Neuronal stem cell (in vitro differentiated cells): ENCODE data around the gene TMEM98.

Source experiments
- DNase-seq: peaks from one replicate; pipeline ENCODE4 v3.0.0-alpha.2; 2013; ENCODE audit warnings: low spot score
- H2AFZ ChIP-seq: one replicate; pipeline ENCODE4 v1.6.1; 2013; ENCODE audit warnings: mild to moderate bottlenecking, low read length, inconsistent platforms
- H2AK5ac ChIP-seq: 2 replicates; pipeline ENCODE4 v1.6.1; 2013; ENCODE audit warnings: low read depth, mild to moderate bottlenecking, inconsistent platforms, low read length, moderate library complexity, mixed read lengths
- H2BK120ac ChIP-seq: 2 replicates; pipeline ENCODE4 v1.6.1; 2013; ENCODE audit warnings: low read depth, mild to moderate bottlenecking, inconsistent platforms, low read length, moderate library complexity, mixed read lengths
- H2BK12ac ChIP-seq: one replicate; pipeline ENCODE4 v1.6.1; 2013; ENCODE audit warnings: low read length, inconsistent platforms
- H2BK15ac ChIP-seq: 2 replicates; pipeline ENCODE4 v1.6.1; 2013; ENCODE audit warnings: mild to moderate bottlenecking, low read length, inconsistent platforms, mixed read lengths
- H2BK5ac ChIP-seq: one replicate; pipeline ENCODE4 v1.6.1; 2013; ENCODE audit warnings: inconsistent platforms, mild to moderate bottlenecking, low read length, moderate library complexity
- H3K14ac ChIP-seq: one replicate; pipeline ENCODE4 v1.6.1; 2013; ENCODE audit warnings: low read length, inconsistent platforms
- H3K18ac ChIP-seq: 2 replicates; pipeline ENCODE4 v1.6.1; 2013; ENCODE audit warnings: low read length, inconsistent platforms
- H3K23ac ChIP-seq: 2 replicates; pipeline ENCODE4 v1.6.1; 2013; ENCODE audit warnings: low read depth, mild to moderate bottlenecking, mixed read lengths, low read length, inconsistent platforms; ENCODE audit not compliant: poor library complexity
- H3K27ac ChIP-seq: replicated peaks from 3 replicates; pipeline ENCODE4 v1.5.1; 2013; ENCODE audit warnings: low read length, inconsistent platforms
- H3K27me3 ChIP-seq, 3 experiments: 2 replicates each; pipeline ENCODE4 v1.6.1; 2013; ENCODE audit warnings: low read length in 3 of 3, mild to moderate bottlenecking in 2 of 3, inconsistent platforms in 1 of 3, low read depth in 1 of 3, mixed read lengths in 1 of 3, moderate library complexity in 1 of 3; ENCODE audit not compliant: control insufficient read depth in 3 of 3, insufficient read depth in 3 of 3
- H3K36me3 ChIP-seq, 2 donors: replicated peaks in 1 of 2; 2 replicates each; pipeline ENCODE4 v1.6.1; 2013; ENCODE audit warnings: low read length in 2 of 2; ENCODE audit not compliant: control insufficient read depth in 2 of 2, insufficient read depth in 2 of 2
- H3K4ac ChIP-seq: 2 replicates; pipeline ENCODE4 v1.6.1; 2013; ENCODE audit warnings: inconsistent platforms, mild to moderate bottlenecking, low read length, moderate library complexity
- H3K4me1 ChIP-seq, 2 donors: 1 replicate in 1 of 2; 2 replicates in 1 of 2; pipeline ENCODE4 v1.6.1; 2013; ENCODE audit warnings: low read length in 2 of 2, low read depth in 1 of 2; ENCODE audit not compliant: control insufficient read depth in 2 of 2, insufficient read depth in 1 of 2
- H3K4me2 ChIP-seq: one replicate; pipeline ENCODE4 v1.6.1; 2013; ENCODE audit warnings: mild to moderate bottlenecking, low read length, inconsistent platforms; ENCODE audit not compliant: insufficient read depth, poor library complexity, severe bottlenecking
- H3K4me3 ChIP-seq, 2 donors: 2 replicates each; pipeline ENCODE4 v1.5.1; 2013; ENCODE audit warnings: low read length in 2 of 2, mild to moderate bottlenecking in 2 of 2, inconsistent platforms in 1 of 2, moderate library complexity in 1 of 2
- H3K79me1 ChIP-seq: one replicate; pipeline ENCODE4 v1.6.1; 2013; ENCODE audit warnings: low read depth, mild to moderate bottlenecking, inconsistent platforms, low read length, moderate library complexity
- H3K9ac ChIP-seq: one replicate; pipeline ENCODE4 v1.6.1; 2013; ENCODE audit warnings: mild to moderate bottlenecking, low read depth, low read length, inconsistent platforms; ENCODE audit not compliant: poor library complexity
- H3K9me3 ChIP-seq, 2 donors: replicated peaks in 1 of 2; 2 replicates each; pipeline versions ENCODE3 to v1.6.1; 2013; ENCODE audit warnings: low read length in 2 of 2, mild to moderate bottlenecking in 2 of 2, inconsistent platforms in 1 of 2, low read depth in 1 of 2, mixed read lengths in 1 of 2, moderate library complexity in 1 of 2; ENCODE audit not compliant: control insufficient read depth in 2 of 2, insufficient read depth in 1 of 2
- H4K8ac ChIP-seq: one replicate; pipeline ENCODE4 v1.6.1; 2013; ENCODE audit warnings: low read depth, mild to moderate bottlenecking, inconsistent platforms, low read length, moderate library complexity
- H4K91ac ChIP-seq: one replicate; pipeline ENCODE4 v1.6.1; 2013; ENCODE audit warnings: low read length, low read depth, mild to moderate bottlenecking, inconsistent platforms; ENCODE audit not compliant: poor library complexity
- WGBS, 2 donors: extraction: QIAGEN DNeasy Blood & Tissue Kit; methylation state at CpG; one replicate each; pipeline ENCODE4 v1.1.7; 2013; ENCODE audit warnings: missing lambda C conversion rate in 2 of 2, mixed read lengths in 1 of 2; ENCODE audit not compliant: insufficient read length in 2 of 2, insufficient replicate concordance in 1 of 2; ENCODE audit errors: extremely low coverage in 2 of 2; 5-methylcytosine and 5-hydroxymethylcytosine counted together

TMEM98 gene

DNA sequence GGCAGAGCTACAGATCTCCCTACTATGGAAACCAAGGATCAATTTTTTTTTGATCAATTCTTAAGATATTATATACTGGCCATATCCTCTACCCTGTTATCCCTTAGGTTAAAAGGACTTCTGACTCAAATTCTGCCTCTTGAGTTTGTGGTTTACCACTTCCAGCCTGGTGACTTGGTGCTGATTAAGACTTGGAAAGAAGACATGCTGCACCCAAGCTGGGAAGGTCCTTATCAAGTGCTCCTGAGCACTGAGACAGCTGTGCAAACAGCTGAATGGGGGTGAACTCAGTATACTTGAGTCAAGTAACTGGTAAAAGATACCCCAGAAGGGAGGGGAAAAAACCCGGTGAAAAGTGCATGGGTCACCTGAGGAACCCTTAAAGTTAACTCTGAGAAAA is 43.2 kb downstream of the TMEM98 start:
- Histone ChIP-seq H3K4me2 (no peak overlapping the region), H3K14ac (no peak overlapping the region), H3K36me3 (no peaks in the 10 kb centered on the region), H3K27me3 (peaks cover 0 to 3% (median 0%) of the 10 kb centered on the region in 3 experiments), H4K8ac (no peak overlapping the region), H3K4me3 (no peak overlapping the region), H2BK15ac (no peak overlapping the region), H2BK12ac (no peak overlapping the region), H3K18ac (no peak overlapping the region), H2AK5ac (no peak overlapping the region), H2BK5ac (no peak overlapping the region), H3K9me3 (no peaks in the 10 kb centered on the region), H4K91ac (no peak overlapping the region), H3K4ac (no peak overlapping the region), H3K23ac (no peak overlapping the region), H3K27ac (no peak overlapping the region), H2AFZ (no peak overlapping the region), H3K79me1 (no peaks in the 10 kb centered on the region), H3K4me1 (no peaks in the 10 kb centered on the region), H3K9ac (no peak overlapping the region), H2BK120ac (no peak overlapping the region)
- WGBS, 2 donors: no CpG with 5 or more reads among the region's 1 CpG
- DNase-seq: no peak

DNA sequence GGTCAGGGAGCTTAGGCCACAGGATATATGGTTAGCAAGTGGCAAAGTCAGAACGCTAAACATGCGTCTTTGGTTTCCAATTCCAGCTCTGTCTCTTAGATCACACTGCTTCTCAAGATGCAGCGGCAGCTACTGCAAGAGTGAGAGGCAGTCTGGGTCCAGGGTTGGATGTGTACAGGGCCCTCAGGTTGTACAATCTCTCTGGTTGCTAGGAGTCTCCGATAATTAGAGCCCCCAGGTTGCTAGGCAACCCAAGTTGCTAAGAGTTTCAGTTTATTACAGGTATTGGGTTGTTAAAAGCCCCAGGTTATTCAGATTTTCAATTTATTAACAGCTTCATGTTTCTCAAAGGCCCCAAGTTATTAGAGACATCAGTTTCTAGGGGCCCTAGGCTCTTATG is 48.2 kb downstream of the TMEM98 start:
- Histone ChIP-seq H4K91ac (no peak overlapping the region), H3K36me3 (no peaks in the 10 kb centered on the region), H3K4me1 (no peaks in the 10 kb centered on the region), H2AK5ac (no peak overlapping the region), H3K27me3 (peaks cover 0 to 3% (median 0%) of the 10 kb centered on the region in 3 experiments), H2BK5ac (no peak overlapping the region), H2BK12ac (no peak overlapping the region), H3K9me3 (no peaks in the 10 kb centered on the region), H3K4ac (no peak overlapping the region), H3K9ac (no peak overlapping the region), H2BK15ac (no peak overlapping the region), H4K8ac (no peak overlapping the region), H3K27ac (no peak overlapping the region), H3K4me3 (no peak overlapping the region), H3K14ac (no peak overlapping the region), H3K18ac (no peak overlapping the region), H3K23ac (no peak overlapping the region), H2AFZ (no peak overlapping the region), H2BK120ac (no peak overlapping the region), H3K79me1 (no peaks in the 10 kb centered on the region), H3K4me2 (no peak overlapping the region)
- no CpG with 5 or more reads among the region's 4 CpGs for WGBS, 2 donors
- DNase-seq: no peak

DNA sequence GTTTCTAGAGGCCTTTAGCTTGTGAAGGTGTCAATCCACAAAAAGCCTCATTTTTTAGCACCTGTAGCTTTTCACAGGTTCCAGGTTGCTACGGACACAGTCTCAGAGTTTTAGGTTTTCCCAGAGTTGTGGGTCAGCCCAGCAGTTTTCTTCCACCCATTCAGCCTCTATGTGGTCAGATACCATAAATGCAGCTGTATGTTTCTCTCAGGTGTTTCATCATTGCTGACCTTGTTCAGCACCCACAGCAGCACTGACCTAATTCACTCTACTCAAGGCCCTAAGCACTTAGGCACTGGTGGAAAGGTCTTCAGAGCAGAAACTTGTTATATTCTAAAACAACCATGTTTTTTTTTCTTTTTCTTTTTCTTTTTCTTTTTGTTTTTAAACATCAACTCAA is 48.7 kb downstream of the TMEM98 start:
- Histone ChIP-seq H2BK5ac (no peak overlapping the region), H2BK15ac (no peak overlapping the region), H3K4me3 (no peak overlapping the region), H4K8ac (no peak overlapping the region), H2AFZ (no peak overlapping the region), H3K36me3 (no peaks in the 10 kb centered on the region), H3K18ac (no peak overlapping the region), H3K23ac (no peak overlapping the region), H3K14ac (no peak overlapping the region), H3K9me3 (peaks cover 0 to 2% of the 10 kb centered on the region in 2 donors), H2AK5ac (no peak overlapping the region), H2BK12ac (no peak overlapping the region), H3K4me2 (no peak overlapping the region), H2BK120ac (no peak overlapping the region), H4K91ac (no peak overlapping the region), H3K79me1 (no peaks in the 10 kb centered on the region), H3K4me1 (no peaks in the 10 kb centered on the region), H3K9ac (no peak overlapping the region), H3K4ac (no peak overlapping the region), H3K27me3 (peaks cover 0 to 3% (median 0%) of the 10 kb centered on the region in 3 experiments), H3K27ac (no peak overlapping the region)
- no CpG with 5 or more reads among the region's 1 CpG for WGBS, 2 donors
- no peak for DNase-seq

DNA sequence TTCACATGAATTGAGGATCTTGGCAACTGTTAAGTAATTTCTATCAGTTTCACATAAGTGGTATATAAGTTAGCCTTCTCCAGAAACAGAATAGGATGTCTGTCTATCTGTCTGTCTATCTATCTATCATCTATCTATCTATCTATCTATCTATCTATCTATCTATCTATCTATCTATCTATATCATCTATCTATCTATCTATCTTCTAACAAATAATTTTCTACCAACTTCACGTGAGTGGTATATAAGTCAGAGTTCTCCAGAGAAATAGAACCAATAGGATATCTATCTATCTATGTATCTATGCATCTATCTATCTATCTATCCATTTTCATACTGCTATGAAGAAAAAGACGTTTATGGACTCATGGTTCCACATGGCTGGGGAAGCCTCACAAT is 52.3 kb downstream of the TMEM98 start:
- Histone ChIP-seq H3K4ac (no peak overlapping the region), H3K79me1 (no peaks in the 10 kb centered on the region), H2BK120ac (no peak overlapping the region), H3K9me3 (peaks cover 0 to 2% of the 10 kb centered on the region in 2 donors), H3K23ac (no peak overlapping the region), H3K4me2 (no peak overlapping the region), H2AK5ac (no peak overlapping the region), H3K14ac (no peak overlapping the region), H3K27me3 (no peaks in the 10 kb centered on the region), H3K27ac (no peak overlapping the region), H4K91ac (no peak overlapping the region), H3K18ac (no peak overlapping the region), H2AFZ (no peak overlapping the region), H2BK5ac (no peak overlapping the region), H3K4me1 (no peaks in the 10 kb centered on the region), H3K9ac (no peak overlapping the region), H4K8ac (no peak overlapping the region), H3K4me3 (no peak overlapping the region), H3K36me3 (no peaks in the 10 kb centered on the region), H2BK12ac (no peak overlapping the region), H2BK15ac (no peak overlapping the region)
- DNase-seq: no peak
- 100% methylated on average over 1 of the region's 2 CpGs; no CpG with 5 or more reads in 1 of the 2 donors for WGBS, 2 donors
